HG02642 (cell line): ENCODE results near the gene SMIM44.
"Not testable (repeated sequence)": the region's sequence is repeated elsewhere in the genome, so short reads cannot be mapped to it uniquely, and the experiment has no call there.

Source experiments
- ATAC-seq: cut with Tn5 transposase; IDR thresholded peaks from one replicate; pipeline ENCODE4 v1.9.1; 2021; ENCODE audit warnings: mild to moderate bottlenecking; ENCODE audit not compliant: unreplicated experiment, poor library complexity

Gene SMIM44

GRCh38 chr19:3483226-3483628 lies at the start of gene SMIM44:
SMIM44 (minus strand) TSS chr19:3483441; CDS start chr19:3483403, 38 bp downstream.
- no peak for ATAC-seq

- no peak for ATAC-seq
Observed at GRCh38 chr19:3533033-3533432, 49.8 kb upstream of the SMIM44 start.

GRCh38 chr19:3532154-3532786 lies 49.0 kb upstream of the SMIM44 start:
- ATAC-seq, result no peak

- no peak for ATAC-seq
Observed at GRCh38 chr19:3531716-3532115, 48.5 kb upstream of the SMIM44 start.

DNA sequence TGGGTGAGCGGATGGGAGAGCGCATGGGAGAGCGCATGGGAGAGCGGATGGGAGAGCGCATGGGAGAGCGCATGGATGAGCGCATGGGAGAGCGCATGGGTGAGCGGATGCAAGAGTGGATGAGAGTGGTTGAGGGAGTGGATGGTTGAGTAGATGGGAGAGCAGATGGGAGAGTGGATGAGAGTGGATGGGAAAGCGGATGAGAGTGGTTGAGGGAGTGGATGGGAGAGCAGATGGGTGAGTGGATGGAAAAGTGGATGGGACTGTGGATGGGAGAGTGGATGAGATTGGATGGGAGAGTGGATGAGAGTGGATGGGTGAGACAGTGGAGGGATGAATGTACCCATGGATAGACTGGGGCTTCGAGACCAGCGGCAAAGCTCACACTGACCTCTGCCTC lies 47.1 kb upstream of the SMIM44 start:
- no peak for ATAC-seq

DNA sequence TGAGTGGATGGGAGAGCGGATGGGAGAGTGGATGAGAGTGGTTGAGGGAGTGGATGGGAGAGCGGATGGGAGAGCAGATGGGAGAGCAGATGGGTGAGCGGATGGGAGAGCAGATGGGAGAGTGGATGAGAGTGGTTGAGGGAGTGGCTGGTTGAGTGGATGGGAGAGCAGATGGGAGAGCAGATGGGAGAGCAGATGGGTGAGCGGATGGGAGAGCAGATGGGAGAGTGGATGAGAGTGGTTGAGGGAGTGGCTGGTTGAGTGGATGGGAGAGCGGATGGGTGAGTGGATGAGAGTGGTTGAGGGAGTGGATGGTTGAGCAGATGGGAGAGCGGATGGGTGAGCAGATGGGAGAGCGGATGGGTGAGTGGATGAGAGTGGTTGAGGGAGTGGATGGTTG lies 46.1 kb upstream of the SMIM44 start:
- ATAC-seq, result not testable (repeated sequence)

DNA sequence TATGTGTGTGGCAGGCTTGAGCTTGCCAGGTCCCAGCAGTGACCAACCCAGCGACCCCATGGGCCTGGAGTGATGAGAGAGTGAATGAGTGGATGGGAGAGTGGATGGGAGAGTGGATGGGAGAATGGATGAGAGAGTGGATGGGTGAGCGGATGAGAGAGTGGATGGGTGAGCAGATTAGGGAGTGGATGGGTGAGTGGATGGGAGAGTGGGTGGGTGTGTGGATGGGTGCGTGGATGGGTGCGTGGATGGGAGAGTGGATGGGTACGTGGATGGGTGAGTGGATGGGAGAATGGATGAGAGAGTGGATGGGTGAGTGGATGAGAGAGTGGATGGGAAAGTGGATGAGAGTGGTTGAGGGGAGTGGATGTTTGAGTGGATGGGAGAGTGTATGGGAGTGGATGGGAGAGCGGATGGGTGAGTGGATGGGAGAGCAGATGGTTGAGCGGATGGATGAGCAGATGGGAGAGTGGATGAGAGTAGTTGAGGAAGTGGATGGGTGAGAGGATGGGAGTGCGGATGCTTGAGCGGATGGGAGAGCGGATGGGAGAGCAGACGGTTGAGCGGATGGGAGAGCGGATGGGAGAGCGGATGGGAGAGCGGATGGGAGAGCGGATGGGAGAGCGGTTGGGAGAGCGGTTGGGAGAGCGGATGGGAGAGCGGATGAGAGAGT lies 45.4 kb upstream of the SMIM44 start:
- ATAC-seq, result no peak

- no peak for ATAC-seq
Observed at GRCh38 chr19:3528080-3528479, 44.8 kb upstream of the SMIM44 start.

DNA sequence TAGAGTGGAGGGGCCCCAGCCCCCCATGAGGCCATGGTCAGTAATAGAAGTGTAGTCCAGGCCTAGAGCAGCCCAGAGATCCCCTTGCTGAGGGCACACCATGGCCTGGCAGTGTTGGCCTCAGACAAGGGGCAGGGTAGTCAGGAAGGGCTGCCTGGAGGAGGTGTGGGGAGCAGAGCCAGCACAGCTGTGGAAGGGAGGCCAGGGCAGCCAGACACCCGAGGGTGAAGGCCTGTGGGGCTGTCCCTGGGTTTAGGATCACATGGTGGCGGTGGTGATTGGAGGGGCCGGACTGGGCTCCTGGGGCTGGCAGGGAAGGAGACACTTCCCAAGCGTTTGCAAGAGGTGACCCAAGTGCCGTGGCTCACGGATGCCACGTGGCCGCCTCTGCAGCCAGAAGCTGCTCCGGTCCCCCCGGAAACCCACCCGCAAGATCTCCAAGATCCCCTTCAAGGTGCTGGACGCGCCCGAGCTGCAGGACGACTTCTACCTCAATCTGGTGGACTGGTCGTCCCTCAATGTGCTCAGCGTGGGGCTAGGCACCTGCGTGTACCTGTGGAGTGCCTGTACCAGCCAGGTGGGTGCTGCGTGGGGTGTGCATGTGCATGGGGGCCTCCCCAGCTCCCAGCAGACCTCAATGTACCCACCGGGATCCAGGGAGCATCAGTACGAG lies 44.1 kb upstream of the SMIM44 start:
- ATAC-seq, result no peak

GRCh38 chr19:3526507-3527237 lies 43.4 kb upstream of the SMIM44 start:
- no peak for ATAC-seq

DNA sequence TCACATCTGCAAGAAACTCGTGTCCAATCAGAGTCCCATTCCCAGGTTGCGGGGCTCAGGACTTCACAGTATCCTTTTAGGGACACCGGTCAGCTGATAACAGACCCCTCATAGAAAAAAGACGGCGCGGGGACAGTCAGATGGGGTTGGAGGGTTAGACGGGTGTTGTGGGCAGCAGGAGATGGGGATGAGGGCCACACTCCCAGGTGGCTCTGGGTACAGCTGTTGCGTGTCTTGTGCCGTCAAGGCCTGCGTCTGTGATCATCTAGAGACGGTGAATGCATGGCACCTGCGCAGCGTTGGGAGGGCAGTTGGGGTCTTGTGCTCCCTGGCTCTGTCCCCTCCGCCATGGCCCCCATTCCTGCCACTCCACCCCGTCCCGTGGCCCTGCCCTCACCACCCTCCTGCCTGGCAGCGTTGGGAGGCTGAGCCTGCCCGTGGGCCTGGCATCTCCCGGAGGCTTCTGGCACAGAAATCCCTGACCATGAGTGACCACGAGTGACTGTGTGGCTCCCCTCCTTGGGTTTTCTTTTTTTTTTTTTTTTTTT lies 41.7 kb upstream of the SMIM44 start:
- no peak for ATAC-seq

DNA sequence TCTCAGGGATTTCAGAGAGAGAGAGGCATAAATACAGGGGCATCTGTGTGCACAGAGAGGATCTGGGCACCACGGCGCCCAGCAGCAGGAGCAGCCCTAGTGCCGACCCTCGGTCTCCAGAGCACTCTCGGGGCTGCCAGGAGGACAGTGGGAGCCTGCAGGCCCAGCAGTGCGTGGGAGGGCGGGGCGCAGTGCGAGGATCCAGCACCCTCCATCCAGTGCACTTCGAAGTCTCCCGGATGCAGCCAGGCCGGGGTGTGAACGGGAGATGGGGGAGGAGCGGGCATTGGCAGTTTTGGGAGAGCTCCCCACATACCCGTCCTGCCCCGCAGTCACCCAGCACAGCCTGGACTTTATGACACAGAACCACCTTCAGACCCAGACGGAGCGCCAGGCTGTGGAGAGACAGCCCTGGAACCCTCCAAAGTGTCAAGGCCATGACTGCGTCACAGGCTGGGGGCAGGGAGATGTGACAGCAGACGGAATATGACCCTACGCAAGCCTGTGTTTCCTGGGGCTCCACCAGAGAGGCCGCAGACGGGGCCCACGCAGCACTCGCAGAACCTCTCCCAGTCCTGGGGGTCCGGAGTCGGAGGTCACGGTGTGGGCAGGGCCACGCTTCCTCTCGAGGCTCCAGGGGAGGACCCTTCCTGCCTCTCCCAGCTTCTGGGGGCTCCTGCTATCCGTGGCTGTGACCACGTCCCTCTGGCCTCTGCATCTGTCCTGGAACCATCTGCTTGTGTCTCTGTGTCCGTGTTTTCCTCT lies 41.0 kb upstream of the SMIM44 start:
- no peak for ATAC-seq

DNA sequence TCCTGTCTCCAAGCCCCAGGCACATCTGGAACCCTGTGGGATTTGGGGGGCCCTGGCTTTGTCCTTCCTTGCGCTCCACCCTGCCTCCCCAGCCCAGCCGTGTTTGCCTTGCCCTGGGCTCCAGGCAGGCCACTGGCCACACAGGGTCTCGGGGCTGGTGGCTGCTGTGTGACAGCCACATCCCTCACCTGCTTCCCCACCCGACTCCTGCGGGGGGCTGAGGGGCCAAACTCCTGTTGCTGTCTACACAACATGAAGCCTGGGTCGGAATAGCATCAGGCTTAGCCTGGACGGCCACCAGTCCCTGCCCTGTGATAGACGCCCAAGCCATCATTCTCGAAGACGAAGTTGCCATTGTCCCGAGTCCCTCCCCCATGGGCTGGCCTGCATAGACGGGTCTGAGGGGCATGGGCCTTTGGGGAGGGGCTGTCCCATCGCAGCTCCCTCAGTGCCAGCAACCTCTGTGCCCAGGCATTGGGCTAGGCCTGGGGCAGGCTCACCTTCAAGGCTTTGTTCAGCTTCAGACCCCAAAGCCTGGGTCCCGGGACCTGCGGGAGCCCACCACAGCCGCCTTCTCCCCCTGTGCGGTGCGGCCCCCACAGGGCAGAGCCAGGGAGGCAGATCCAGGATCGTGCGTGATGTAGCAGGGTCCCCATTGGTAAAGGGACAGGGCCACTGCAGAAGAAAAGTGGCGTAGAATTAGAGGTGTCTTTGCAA lies 40.3 kb upstream of the SMIM44 start:
- ATAC-seq, result no peak

DNA sequence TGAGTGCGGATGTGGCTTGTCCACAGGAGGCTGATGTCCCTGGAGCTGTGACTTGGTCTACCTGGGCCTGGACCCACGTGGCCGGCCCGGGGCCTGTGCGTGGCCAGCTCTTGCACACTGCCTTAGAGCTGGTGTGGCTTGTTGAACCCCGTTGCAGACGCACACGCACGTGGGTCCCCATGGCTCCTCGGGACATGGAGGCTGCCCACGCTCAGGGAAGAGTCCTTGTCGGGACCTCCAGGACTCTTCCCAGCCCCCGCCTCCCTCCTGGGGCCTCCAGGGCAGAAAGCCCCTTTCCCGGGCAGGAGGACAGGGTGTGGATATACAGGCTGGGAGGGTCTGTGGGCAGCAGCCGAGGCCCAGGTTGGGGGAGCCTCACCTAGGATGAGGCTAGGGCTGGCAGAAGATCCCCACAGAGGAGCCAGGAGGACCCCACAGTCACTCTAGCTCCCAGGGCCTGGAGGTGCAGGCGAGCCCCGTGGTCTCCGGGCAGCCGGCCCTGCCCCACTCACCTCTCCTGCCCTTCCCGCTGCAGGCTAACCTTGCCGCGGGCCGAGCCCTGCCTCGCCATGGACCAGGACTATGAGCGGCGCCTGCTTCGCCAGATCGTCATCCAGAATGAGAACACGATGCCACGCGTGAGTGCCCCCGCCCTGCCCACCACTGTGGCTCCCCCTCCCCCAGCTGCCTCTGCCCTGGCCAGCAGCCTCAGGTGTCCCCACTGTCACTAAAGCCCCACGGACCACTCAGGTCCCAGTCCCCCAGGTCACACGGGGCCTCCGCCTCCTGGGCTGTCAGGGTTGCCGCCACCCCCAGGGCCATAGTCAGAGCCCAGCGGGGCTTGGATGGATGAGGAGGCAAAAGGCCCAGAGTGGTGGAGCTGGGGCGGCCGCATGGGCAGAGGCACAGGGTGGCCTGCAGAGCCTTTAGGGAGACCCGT lies 39.5 kb upstream of the SMIM44 start:
- ATAC-seq, result no peak

DNA sequence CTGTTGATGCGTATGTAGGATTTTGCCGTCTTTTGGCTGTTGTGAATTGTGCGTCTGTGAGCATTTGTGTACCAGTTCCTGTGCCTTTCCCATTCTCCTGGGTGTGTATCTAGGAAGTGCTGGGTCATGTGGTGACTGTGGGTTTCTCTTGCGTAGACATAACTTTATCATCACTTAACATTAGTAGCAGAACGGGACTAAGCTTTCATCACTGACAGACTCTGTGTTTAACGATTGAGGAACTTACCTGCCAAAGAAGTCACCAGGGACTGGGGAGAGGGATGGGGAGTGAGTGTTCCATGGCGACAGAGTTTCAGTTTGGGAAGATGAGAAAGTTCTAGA lies 37.8 kb upstream of the SMIM44 start:
- ATAC-seq, result no peak

DNA sequence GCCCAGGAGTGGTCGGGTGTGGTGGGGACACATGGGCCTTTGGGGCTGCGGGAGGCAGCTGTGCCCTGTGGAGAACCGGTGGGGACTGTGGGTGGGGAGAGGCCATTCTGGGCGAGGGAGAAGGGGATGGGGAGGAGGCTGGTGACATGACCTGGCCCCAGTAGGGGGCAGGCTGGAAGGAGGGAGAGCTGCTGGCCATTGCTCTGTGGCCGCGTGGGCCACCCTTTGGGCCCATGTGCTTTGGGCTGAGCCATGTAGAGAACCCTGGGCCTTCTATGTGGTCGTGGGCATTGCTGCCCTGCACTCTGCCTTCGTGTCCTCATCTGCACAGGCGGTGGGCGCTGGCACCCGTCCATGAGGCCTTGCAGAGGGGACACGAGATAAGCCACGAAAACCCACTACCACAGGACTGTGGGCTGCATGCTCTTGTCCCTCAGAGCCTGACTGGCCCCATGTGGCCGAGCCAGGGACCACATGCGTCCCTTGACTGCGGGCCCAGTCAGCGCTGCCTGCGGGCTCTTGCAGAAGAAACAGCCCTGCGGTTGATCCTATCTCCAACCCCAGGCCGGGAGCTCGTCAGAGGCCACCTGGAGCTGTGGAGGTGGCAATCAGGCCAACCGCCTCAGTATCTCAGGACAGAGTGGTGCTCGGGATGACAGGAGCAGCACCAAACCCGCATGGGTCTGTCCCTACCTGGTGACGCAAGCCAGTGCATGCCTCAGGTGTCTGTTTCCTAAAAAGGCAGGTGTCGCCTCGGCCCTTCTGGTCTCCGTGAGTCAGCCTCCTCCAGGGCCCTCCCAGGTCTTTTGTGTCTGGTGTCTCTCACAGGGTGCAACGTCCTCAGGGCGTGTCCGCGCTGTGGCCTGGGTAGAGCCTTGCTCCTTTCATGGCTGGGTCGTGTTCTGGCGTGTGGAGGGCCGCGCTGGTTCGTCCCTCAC lies 37.2 kb upstream of the SMIM44 start:
- ATAC-seq, result no peak

GRCh38 chr19:3519126-3519525 lies 35.9 kb upstream of the SMIM44 start:
- no peak for ATAC-seq
